C4-2B (cell line): ENCODE data around the gene MUC6.

Source experiments
- CTCF ChIP-seq: fragments of 450-650 bp; conservative IDR thresholded peaks from 2 replicates; pipeline ENCODE4 v1.5.1; 2017; ENCODE audit warnings: mild to moderate bottlenecking
- ZFX ChIP-seq: fragments of 450-650 bp; IDR thresholded peaks from 2 replicates; pipeline ENCODE4 v1.6.1; 2017

- TF ChIP-seq CTCF = no peak
- no peak for TF ChIP-seq ZFX
These were observed 50.1 kb downstream of the MUC6 start for GRCh38 chr11:986270-986951.
